ENCODE data around the gene FYCO1. TPM values are rescaled to one million over a fixed set of nuclear protein-coding genes. Genes with fewer than 3 reads are reported as not detected.

Gene FYCO1
- total and polyA plus RNA-seq, 10 of the 15 experiments (the other 5 are each of a cell fraction or from before 2014, with no cell fraction given), result 1.5 to 8.4 (median 6.5) TPM

DNA sequence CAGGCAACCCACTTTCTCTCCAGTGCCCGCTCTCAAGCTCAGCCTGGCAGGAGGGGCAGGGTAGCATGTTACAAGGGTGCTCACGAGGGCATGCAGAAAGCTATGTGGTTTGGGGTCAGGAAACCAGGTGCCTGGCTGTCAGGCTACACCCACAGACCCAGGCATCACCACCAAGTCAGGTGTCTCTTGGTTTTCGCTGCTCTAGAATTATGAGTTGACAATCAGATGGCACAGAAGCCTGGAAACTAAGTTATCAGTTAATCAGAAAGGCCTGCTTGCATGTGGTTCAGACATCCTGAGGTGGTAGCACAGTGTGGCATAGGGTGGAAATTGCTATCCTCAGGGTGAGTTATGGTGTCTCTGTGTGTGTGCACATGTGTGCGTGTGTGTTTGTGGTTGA lies 125.5 kb downstream of the FYCO1 start:
- ChIA-PET CTCF (no interaction called here), SMC1A (ENCODE audit: uncharacterized antibody, unreplicated experiment) (interaction anchor here (4.7 to 11.4 kb wide), 2 partner anchors 13 to 40 kb away, joined by 44 to 105 read pairs; partner anchors contain the start of gene CCR9), POLR2A (interaction anchor here (5.7 kb wide), 1 partner anchor 11 kb away, joined by 32 read pairs; no protein-coding TSS in a partner anchor), RAD21 (ENCODE audit: unreplicated experiment) (interaction anchor here (0.7 to 6.9 kb wide), 3 partner anchors 9 to 41 kb away, joined by 3 to 59 read pairs (median 58); no protein-coding TSS in a partner anchor)
- DNase-seq (ENCODE audit: low read depth, low spot score) (no peak), FAIRE-seq (no peak), ATAC-seq (peak; percentile 64)
- Histone ChIP-seq H3K4me3 (no peak overlapping the region), H3K27me3 (replicated peaks in 1 of 2; ENCODE audit: control insufficient read depth in 2 of 2, insufficient read depth in 2 of 2, low read length in 1 of 2) (no peaks in the 10 kb centered on the region; a peak in 1 of 4 replicates), H2AFZ (ENCODE audit: control insufficient read depth, low read depth, low read length) (no peak overlapping the region), H3K27ac (ENCODE audit: control insufficient read depth, insufficient read depth) (no peak overlapping the region), H3K79me2 (ENCODE audit: control insufficient read depth, insufficient read depth, low read length) (no peaks in the 10 kb centered on the region), H3K4me2 (ENCODE audit: control insufficient read depth, insufficient read depth) (no peak overlapping the region; the same call in 1 of the 2 replicates), H3K4me1 (ENCODE audit: control insufficient read depth, insufficient read depth, low read length) (peaks cover 43% of the 10 kb centered on the region), H4K20me1 (ENCODE audit: control insufficient read depth, insufficient read depth) (no peaks in the 10 kb centered on the region), H3K36me3 (ENCODE audit: control insufficient read depth in 2 of 2, insufficient read depth in 2 of 2, low read length in 1 of 2) (no peaks in the 10 kb centered on the region), H3K9me3 (replicated peaks; ENCODE audit: control insufficient read depth, insufficient read depth, low read length) (peaks cover 1% of the 10 kb centered on the region; the same call in 1 of the 3 replicates), H3K9ac (ENCODE audit: control insufficient read depth, insufficient read depth, low read length) (no peak overlapping the region)
- in situ Hi-C loops (cut with MboI) (no loop called here), intact Hi-C loops (cut with micrococcal nuclease; ENCODE audit: unreplicated experiment) (no loop called here)
- 69% methylated on average over 4 of the region's 4 CpGs for WGBS (ENCODE audit: insufficient coverage, insufficient replicate concordance, low lambda C conversion rate, missing lambda C conversion rate)
- no TSS peak for BruUV-seq (replicated peaks)
- TF ChIP-seq SP1 (IDR thresholded peaks at IDR 0.05; ENCODE audit: low read depth, low read length) (no peak), RAD21 (IDR thresholded peaks at IDR 0.05; ENCODE audit: insufficient read depth, low read depth, low read length) (no peak), MEF2A (IDR thresholded peaks at IDR 0.05; ENCODE audit: insufficient read depth, low read depth, low read length) (no peak), TAF1 (IDR thresholded peaks at IDR 0.05; ENCODE audit: borderline replicate concordance, low read depth, low read length) (no peak), NR2C2 (IDR thresholded peaks at IDR 0.05; ENCODE audit: borderline replicate concordance, control insufficient read depth, insufficient read length, low read depth) (no peak), NFXL1 (IDR thresholded peaks at IDR 0.05; ENCODE audit: borderline replicate concordance) (no peak), CBFB (IDR thresholded peaks at IDR 0.05; ENCODE audit: low read depth) (0 out of 2 replicates have a peak, but pooled peaks have one; percentile 42), CHD1 (IDR thresholded peaks at IDR 0.05; ENCODE audit: low read depth, low read length) (no peak), FOXM1 (IDR thresholded peaks at IDR 0.05; ENCODE audit: low read depth, low read length) (no peak; the same call in 1 of the 2 replicates), GATAD2B (conservative IDR thresholded peaks at IDR 0.05; ENCODE audit: low read depth) (no peak; the same call in 1 of the 2 replicates), ZNF207 (IDR thresholded peaks at IDR 0.05; ENCODE audit: borderline replicate concordance) (no peak), LARP7 (IDR thresholded peaks at IDR 0.05) (no peak)
- TF ChIP-seq, protein P1, sequence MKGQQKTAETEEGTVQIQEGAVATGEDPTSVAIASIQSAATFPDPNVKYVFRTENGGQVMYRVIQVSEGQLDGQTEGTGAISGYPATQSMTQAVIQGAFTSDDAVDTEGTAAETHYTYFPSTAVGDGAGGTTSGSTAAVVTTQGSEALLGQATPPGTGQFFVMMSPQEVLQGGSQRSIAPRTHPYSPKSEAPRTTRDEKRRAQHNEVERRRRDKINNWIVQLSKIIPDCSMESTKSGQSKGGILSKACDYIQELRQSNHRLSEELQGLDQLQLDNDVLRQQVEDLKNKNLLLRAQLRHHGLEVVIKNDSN (IDR thresholded peaks at IDR 0.05; ENCODE audit: borderline replicate concordance, extremely low read length, insufficient read depth, low read depth, low read length), result no peak
- TF ChIP-seq, protein P2, sequence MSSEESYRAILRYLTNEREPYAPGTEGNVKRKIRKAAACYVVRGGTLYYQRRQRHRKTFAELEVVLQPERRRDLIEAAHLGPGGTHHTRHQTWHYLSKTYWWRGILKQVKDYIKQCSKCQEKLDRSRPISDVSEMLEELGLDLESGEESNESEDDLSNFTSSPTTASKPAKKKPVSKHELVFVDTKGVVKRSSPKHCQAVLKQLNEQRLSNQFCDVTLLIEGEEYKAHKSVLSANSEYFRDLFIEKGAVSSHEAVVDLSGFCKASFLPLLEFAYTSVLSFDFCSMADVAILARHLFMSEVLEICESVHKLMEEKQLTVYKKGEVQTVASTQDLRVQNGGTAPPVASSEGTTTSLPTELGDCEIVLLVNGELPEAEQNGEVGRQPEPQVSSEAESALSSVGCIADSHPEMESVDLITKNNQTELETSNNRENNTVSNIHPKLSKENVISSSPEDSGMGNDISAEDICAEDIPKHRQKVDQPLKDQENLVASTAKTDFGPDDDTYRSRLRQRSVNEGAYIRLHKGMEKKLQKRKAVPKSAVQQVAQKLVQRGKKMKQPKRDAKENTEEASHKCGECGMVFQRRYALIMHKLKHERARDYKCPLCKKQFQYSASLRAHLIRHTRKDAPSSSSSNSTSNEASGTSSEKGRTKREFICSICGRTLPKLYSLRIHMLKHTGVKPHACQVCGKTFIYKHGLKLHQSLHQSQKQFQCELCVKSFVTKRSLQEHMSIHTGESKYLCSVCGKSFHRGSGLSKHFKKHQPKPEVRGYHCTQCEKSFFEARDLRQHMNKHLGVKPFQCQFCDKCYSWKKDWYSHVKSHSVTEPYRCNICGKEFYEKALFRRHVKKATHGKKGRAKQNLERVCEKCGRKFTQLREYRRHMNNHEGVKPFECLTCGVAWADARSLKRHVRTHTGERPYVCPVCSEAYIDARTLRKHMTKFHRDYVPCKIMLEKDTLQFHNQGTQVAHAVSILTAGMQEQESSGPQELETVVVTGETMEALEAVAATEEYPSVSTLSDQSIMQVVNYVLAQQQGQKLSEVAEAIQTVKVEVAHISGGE (CRISPR knock-in tag; IDR thresholded peaks at IDR 0.05), result no peak
- TF ChIP-seq, protein P3, sequence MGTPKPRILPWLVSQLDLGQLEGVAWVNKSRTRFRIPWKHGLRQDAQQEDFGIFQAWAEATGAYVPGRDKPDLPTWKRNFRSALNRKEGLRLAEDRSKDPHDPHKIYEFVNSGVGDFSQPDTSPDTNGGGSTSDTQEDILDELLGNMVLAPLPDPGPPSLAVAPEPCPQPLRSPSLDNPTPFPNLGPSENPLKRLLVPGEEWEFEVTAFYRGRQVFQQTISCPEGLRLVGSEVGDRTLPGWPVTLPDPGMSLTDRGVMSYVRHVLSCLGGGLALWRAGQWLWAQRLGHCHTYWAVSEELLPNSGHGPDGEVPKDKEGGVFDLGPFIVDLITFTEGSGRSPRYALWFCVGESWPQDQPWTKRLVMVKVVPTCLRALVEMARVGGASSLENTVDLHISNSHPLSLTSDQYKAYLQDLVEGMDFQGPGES (IDR thresholded peaks at IDR 0.05), result no peak
- TF ChIP-seq, protein P4, sequence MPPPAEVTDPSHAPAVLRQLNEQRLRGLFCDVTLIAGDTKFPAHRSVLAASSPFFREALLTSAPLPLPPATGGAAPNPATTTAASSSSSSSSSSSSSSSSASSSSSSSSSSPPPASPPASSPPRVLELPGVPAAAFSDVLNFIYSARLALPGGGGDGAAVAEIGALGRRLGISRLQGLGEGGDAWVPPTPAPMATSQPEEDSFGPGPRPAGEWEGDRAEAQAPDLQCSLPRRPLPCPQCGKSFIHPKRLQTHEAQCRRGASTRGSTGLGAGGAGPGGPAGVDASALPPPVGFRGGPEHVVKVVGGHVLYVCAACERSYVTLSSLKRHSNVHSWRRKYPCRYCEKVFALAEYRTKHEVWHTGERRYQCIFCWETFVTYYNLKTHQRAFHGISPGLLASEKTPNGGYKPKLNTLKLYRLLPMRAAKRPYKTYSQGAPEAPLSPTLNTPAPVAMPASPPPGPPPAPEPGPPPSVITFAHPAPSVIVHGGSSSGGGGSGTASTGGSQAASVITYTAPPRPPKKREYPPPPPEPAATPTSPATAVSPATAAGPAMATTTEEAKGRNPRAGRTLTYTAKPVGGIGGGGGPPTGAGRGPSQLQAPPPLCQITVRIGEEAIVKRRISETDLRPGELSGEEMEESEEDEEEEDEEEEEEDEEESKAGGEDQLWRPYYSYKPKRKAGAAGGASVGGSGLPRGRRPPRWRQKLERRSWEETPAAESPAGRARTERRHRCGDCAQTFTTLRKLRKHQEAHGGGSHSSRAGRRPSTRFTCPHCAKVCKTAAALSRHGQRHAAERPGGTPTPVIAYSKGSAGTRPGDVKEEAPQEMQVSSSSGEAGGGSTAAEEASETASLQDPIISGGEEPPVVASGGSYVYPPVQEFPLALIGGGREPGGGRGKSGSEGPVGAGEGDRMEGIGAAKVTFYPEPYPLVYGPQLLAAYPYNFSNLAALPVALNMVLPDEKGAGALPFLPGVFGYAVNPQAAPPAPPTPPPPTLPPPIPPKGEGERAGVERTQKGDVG (CRISPR knock-in tag; IDR thresholded peaks at IDR 0.05), result no peak

Measured in GM12878 (cell line).